ENCODE results near the gene IGFBPL1.

Gene IGFBPL1

DNA sequence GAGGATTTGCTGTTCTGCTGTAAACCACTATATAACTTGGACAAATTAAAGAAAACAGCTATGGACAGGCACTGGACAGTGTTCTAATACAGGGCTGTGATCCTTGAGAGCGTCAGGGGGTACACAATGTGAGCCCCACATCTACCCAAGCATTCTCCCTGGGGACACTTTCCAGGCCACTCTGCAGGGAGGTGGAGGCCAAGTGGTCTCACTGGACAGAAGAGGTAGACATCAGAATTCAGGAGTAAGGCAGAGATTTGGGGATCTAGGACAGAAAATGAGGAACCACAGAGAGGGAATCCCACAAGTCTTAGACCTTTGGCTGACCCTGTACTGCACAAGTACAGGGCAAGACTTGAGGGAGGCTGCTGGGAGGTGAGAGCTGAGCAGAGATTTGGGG, 3.8 kb upstream of the IGFBPL1 start:
- TF ChIP-seq, protein P1, sequence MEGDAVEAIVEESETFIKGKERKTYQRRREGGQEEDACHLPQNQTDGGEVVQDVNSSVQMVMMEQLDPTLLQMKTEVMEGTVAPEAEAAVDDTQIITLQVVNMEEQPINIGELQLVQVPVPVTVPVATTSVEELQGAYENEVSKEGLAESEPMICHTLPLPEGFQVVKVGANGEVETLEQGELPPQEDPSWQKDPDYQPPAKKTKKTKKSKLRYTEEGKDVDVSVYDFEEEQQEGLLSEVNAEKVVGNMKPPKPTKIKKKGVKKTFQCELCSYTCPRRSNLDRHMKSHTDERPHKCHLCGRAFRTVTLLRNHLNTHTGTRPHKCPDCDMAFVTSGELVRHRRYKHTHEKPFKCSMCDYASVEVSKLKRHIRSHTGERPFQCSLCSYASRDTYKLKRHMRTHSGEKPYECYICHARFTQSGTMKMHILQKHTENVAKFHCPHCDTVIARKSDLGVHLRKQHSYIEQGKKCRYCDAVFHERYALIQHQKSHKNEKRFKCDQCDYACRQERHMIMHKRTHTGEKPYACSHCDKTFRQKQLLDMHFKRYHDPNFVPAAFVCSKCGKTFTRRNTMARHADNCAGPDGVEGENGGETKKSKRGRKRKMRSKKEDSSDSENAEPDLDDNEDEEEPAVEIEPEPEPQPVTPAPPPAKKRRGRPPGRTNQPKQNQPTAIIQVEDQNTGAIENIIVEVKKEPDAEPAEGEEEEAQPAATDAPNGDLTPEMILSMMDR (IDR thresholded peaks at IDR 0.05; ENCODE audit: low read depth, low read length): no peak

DNA sequence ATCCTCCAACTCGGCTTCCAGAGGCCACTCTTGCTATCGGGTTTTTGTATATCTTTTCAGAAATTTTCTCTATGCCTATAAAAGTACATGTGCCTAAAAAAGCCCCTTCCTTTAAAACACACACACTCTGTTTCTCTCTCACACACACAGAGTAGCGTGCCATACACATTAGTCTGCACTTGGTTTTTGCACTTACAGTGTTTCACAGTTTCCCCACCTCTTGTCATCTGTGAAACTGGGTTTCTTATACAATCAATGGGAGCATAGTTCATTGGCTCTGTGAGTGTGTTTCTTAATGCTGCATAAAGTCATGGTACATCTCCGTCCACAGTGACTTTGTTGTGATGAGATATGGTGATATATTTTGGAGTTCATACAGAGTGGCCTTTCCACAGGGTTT, 664 bp upstream of the IGFBPL1 start:
- TF ChIP-seq, protein P1 (IDR thresholded peaks at IDR 0.05; ENCODE audit: low read depth, low read length): no peak
- DNase-seq (ENCODE audit: extremely low read depth, low read depth): no peak

More for the DNA sequence above, 3.8 kb upstream of the IGFBPL1 start:
- DNase-seq (ENCODE audit: extremely low read depth, low read depth): no peak

DNA sequence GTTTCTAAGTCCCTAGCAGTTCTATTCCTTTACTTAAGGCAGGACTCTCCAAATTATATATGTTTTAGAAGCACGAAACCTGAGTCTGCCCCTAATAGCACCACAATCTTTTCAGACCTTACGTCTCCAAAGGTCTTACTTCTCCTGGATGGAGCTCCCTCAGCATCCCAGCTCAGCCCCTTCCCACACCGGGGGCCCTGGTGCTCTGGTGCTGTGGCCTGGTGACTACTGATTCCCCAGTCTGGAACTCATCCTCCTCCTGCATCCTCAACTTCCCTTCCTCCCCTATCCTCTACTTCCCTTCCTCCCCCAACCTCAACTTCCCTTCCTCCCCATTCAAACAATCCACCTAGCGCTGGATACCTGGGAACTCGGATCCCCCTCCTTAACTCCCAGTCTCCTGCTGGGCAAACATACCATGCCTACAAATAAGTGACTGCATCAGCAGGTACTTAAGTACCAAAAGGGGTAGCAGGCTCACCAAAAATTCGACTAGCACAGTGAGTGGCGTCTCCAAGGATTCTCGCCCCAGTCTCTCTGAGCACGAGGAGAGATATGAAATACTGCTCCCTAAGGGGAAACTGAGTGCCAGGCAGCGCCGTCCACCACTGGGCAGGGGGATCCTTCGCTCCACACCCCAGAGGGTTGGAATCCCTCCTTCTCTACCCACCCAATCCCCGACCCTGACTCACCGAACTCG, 831 bp downstream of the IGFBPL1 start:
- DNase-seq (ENCODE audit: extremely low read depth, low read depth): no peak
- TF ChIP-seq, protein P1 (IDR thresholded peaks at IDR 0.05; ENCODE audit: low read depth, low read length): no peak

DNA sequence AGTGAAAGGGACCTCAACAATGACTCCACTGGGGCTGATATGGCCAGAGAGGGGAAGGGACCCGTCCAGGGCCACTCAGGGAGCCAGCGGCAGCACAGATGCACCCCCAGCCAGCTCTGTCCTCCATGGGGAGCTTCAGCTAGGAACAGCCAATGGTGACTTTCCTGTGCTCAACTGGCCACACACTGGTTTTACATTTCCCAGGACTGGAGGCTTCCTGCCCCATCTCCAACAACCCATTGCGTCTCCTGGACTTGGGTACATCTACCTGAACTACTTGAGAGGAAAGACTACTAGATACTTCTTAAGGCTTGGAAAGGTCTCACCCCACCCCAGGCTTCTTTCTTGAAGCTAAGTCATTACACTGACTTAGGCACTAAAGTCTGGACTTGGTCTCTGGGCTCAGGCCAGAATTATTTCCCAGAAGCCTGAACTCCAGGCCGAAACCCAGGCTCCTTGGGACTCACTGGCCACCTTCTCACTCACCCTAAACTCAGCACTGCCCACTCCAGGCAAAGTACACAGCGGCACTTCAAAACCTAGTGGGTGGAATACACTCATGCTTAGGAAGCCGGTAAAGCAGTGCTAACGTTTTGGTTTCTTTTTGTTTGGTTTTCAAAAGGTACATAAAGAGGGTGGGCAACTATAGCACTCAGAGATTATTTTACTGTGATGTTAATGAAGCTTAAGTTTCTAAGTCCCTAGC, 1.5 kb downstream of the IGFBPL1 start:
- TF ChIP-seq, protein P1 (IDR thresholded peaks at IDR 0.05; ENCODE audit: low read depth, low read length): no peak
- DNase-seq (ENCODE audit: extremely low read depth, low read depth): no peak

DNA sequence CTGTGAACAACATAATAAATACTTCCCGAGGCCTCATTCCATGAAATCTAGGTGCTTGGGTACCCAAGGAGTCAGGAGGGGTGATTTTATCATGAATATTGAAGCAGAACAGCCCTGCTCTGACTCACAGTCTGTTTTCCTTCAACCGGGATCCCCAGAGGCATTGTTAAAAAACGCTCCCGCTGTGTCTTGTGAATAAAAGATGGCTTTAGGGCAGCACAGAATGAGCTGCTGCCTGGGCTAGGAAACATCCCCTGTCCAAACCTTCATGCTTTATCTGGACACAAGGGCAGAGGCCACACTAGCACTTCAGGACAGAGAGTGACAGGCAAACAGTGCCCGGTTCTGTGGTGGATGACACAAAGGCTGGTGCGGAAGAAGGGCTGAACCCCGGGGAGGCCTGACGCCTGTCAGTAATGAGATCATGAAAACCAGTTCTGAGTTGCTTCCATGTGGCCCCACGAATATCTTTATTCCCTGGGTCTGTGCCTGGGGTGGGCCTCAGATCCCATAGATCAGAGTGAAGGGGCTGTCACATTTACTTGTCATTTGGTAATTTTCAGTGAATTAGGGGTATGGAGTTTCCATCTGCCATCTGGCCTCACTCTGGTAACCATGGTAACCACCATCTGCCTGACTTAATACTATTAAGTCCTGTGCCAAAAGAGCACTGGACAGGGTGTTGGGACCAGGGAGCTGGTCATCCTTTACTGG, 2.6 kb downstream of the IGFBPL1 start:
- TF ChIP-seq, protein P1 (IDR thresholded peaks at IDR 0.05; ENCODE audit: low read depth, low read length): no peak
- DNase-seq (ENCODE audit: extremely low read depth, low read depth): no peak

DNA sequence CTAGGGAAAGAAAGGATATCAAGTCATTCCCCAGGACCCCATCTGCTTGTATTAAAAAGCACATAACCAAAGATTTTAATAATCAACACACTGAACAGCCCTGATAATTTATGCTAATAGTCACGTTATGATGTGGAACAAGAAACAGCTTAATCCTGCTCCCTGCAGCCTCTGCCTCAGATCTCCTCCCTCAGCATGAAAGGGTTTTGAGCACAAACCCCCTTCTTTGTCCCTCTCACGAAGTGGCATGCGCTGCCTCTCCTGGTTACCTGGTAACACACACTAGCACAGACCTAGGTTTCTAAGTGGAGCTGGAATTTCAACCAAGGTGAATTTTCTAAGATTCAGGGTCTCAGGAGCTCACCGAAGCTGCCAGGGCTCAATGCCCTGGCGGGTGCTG, 5.1 kb downstream of the IGFBPL1 start:
- DNase-seq (ENCODE audit: extremely low read depth, low read depth): no peak
- TF ChIP-seq, protein P1 (IDR thresholded peaks at IDR 0.05; ENCODE audit: low read depth, low read length): no peak

DNA sequence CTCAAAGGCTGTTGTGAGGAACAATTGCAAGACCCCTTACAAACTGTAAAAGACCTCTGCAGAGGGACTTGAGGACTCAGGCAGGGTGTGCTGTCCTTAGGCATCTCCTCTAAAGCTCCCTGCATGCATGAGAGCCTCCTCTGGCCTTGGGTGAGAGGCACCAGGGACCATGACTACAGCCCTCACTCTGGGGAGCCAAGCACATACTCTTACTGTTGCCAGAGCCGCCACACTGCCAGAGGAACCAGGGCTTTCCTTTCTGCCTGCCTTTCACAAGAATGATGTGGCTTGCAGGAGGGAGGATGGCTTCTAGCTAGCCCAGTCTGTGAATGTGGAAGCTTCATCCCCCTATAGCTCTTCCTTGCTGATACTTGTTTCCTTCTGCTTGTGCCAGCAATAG, 5.9 kb downstream of the IGFBPL1 start:
- TF ChIP-seq, protein P1 (IDR thresholded peaks at IDR 0.05; ENCODE audit: low read depth, low read length): no peak
- DNase-seq (ENCODE audit: extremely low read depth, low read depth): no peak

Data from AG09319 (cell line).